ENCODE data around the gene ASB3.

DNA sequence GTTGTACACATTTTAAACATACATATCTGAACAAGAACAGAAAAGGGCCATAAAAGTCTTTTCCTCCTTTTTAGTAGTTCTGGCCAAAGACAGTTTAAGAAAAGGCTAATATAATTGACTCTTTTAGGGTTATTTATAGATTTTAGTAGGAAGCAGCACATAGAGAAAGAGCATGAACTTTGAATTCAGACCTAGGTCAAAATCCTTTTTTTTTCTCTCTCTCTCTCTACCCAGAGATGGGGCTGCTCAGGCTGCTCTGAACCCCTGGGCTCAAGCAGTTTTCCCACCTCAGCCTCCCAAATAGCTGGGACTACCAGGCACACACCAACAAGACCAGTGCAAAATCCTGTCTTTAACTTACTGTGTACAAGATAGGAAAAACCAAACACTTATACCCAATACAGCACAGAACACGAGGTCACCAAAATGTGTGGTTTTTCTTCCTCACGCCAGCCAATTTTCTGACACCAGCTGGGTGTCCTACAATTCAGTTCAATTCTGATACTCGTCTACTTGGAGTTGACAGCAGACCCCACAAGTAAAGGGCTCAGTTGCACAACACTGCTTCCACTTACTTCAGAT lies 32.2 kb upstream of the ASB3 start:
- TF ChIP-seq, protein P1, sequence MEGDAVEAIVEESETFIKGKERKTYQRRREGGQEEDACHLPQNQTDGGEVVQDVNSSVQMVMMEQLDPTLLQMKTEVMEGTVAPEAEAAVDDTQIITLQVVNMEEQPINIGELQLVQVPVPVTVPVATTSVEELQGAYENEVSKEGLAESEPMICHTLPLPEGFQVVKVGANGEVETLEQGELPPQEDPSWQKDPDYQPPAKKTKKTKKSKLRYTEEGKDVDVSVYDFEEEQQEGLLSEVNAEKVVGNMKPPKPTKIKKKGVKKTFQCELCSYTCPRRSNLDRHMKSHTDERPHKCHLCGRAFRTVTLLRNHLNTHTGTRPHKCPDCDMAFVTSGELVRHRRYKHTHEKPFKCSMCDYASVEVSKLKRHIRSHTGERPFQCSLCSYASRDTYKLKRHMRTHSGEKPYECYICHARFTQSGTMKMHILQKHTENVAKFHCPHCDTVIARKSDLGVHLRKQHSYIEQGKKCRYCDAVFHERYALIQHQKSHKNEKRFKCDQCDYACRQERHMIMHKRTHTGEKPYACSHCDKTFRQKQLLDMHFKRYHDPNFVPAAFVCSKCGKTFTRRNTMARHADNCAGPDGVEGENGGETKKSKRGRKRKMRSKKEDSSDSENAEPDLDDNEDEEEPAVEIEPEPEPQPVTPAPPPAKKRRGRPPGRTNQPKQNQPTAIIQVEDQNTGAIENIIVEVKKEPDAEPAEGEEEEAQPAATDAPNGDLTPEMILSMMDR (IDR thresholded peaks at IDR 0.05; ENCODE audit: low read length), result no peak
- TF ChIP-seq EZH2phosphoT487 (IDR thresholded peaks at IDR 0.05; ENCODE audit: low read length), result no peak

Measured in MM.1S (cell line).